Right atrium auricular region (tissue), 2 donors: ENCODE data around the gene ASAP2. TPM values are rescaled to one million over a fixed set of nuclear protein-coding genes. Genes with fewer than 3 reads are reported as not detected.

ENCODE experiments used
- DNase-seq: peaks from one replicate; pipeline ENCODE4 v3.0.0-alpha.2; 2019; ENCODE audit warnings: low spot score
- H3K27ac ChIP-seq, 2 donors: fragments of 200-600 bp; sonication (generic); 1 replicate in 1 of 2; 2 replicates in 1 of 2; pipeline ENCODE4 v1.5.1; 2016 to 2019
- H3K27me3 ChIP-seq, 2 donors: fragments of 200-600 bp; sonication (generic); one replicate each; pipeline versions ENCODE4 v1.5.1 to v1.6.0; 2017 to 2019
- H3K36me3 ChIP-seq: fragments of 200-600 bp; sonication (generic); one replicate; pipeline ENCODE4 v1.5.1; 2016
- H3K4me1 ChIP-seq, 2 donors: fragments of 200-600 bp; sonication (generic); one replicate each; pipeline versions ENCODE4 v1.5.1 to v1.6.0; 2017 to 2019
- H3K4me3 ChIP-seq, 2 donors: fragments of 200-600 bp; sonication (generic); 1 replicate in 1 of 2; 2 replicates in 1 of 2; pipeline ENCODE4 v1.5.1; 2017 to 2019; ENCODE audit warnings: mild to moderate bottlenecking in 1 of 2, moderate library complexity in 1 of 2
- H3K9me3 ChIP-seq, 2 donors: fragments of 200-600 bp; sonication (generic); one replicate each; pipeline ENCODE4 v1.5.1; 2019
- CTCF ChIP-seq, 2 donors: fragments of 200-600 bp; sonication (generic); IDR thresholded peaks; one replicate each; pipeline ENCODE4 v1.5.1; 2019; ENCODE audit warnings: antibody characterized with exemption in 2 of 2
- total RNA-seq, 2 donors: library from RNA; depleted of rRNA; stranded (reverse); fragments of >200 nt; gene quantifications; one replicate each; pipeline ENCODE4 v1.1.0, GENCODE V29; 2016

Gene ASAP2
- total RNA-seq, 2 donors from 2014 or later = 13.2 to 20.3 TPM

GRCh38 chr2:9382604-9383235 lies 176.1 kb downstream of the ASAP2 start:
- Histone ChIP-seq H3K4me3 (no peak overlapping the region), H3K36me3 (no peaks in the 10 kb centered on the region), H3K27me3 (no peaks in the 10 kb centered on the region), H3K9me3 (no peaks in the 10 kb centered on the region), H3K27ac (no peak overlapping the region), H3K4me1 (peaks cover 0 to 28% of the 10 kb centered on the region in 2 donors)
- no peak for TF ChIP-seq CTCF (IDR thresholded peaks at IDR 0.05)
- DNase-seq = no peak

DNA sequence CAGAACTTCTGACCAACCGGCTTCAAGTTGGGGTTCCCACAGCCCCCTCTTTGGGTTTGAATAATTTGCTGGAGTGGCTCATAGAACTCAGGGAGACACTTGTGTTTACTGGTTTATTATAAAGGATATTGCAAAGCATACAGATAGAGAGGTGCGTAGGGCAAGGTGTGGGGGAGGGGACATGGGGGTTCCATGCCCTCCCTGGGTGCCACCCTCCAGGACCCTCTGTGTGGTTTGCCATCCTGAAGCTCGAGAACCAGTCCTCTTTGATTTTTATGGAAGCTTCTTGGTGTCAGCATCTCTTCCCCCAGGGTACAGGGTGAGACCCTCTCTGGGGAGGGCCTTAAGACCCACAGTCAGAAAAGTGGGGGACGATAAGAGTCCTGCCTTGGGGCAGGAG lies 177.9 kb downstream of the ASAP2 start:
- Histone ChIP-seq H3K27ac (no peak overlapping the region), H3K4me3 (no peak overlapping the region), H3K36me3 (peaks cover 10% of the 10 kb centered on the region), H3K4me1 (peaks cover 0 to 14% of the 10 kb centered on the region in 2 donors), H3K9me3 (no peaks in the 10 kb centered on the region), H3K27me3 (no peaks in the 10 kb centered on the region)
- no peak for DNase-seq
- TF ChIP-seq CTCF (IDR thresholded peaks at IDR 0.05) = no peak

DNA sequence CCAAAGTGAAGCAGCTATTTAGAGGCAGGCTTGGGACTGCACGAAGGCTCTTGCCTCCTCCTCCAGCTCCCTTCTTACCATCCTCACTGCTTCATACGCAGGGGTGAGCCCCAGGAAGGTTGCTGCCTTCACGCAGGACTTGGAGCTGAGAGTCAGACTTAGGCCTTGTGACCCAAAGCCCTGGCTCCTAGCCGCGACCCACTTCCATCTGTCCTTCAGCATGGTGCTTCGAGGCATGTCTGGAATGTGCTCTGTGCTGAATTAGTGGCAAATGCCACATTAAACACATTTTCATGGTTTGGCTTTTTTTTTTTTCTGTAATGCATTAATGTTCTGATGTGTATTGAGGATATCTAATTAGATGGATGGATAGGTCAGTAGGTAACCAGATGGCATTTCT lies 179.2 kb downstream of the ASAP2 start:
- H3K27ac ChIP-seq = peak overlapping the region in 1 of 2 donors; percentile 56
- H3K9me3 ChIP-seq = no peaks in the 10 kb centered on the region
- H3K4me1 ChIP-seq = peaks cover 0 to 7% of the 10 kb centered on the region in 2 donors
- no peaks in the 10 kb centered on the region for H3K27me3 ChIP-seq
- peaks cover 23% of the 10 kb centered on the region for H3K36me3 ChIP-seq
- no peak overlapping the region for H3K4me3 ChIP-seq
- no peak for DNase-seq
- TF ChIP-seq CTCF (IDR thresholded peaks at IDR 0.05) = no peak

GRCh38 chr2:9388199-9388681 lies 181.6 kb downstream of the ASAP2 start:
- H3K27ac ChIP-seq = no peak overlapping the region
- H3K9me3 ChIP-seq = no peaks in the 10 kb centered on the region
- DNase-seq = no peak
- H3K4me3 ChIP-seq = no peak overlapping the region
- no peak for TF ChIP-seq CTCF (IDR thresholded peaks at IDR 0.05)
- no peaks in the 10 kb centered on the region for H3K27me3 ChIP-seq
- peaks cover 0 to 15% of the 10 kb centered on the region in 2 donors for H3K4me1 ChIP-seq
- H3K36me3 ChIP-seq = peaks cover 27% of the 10 kb centered on the region

DNA sequence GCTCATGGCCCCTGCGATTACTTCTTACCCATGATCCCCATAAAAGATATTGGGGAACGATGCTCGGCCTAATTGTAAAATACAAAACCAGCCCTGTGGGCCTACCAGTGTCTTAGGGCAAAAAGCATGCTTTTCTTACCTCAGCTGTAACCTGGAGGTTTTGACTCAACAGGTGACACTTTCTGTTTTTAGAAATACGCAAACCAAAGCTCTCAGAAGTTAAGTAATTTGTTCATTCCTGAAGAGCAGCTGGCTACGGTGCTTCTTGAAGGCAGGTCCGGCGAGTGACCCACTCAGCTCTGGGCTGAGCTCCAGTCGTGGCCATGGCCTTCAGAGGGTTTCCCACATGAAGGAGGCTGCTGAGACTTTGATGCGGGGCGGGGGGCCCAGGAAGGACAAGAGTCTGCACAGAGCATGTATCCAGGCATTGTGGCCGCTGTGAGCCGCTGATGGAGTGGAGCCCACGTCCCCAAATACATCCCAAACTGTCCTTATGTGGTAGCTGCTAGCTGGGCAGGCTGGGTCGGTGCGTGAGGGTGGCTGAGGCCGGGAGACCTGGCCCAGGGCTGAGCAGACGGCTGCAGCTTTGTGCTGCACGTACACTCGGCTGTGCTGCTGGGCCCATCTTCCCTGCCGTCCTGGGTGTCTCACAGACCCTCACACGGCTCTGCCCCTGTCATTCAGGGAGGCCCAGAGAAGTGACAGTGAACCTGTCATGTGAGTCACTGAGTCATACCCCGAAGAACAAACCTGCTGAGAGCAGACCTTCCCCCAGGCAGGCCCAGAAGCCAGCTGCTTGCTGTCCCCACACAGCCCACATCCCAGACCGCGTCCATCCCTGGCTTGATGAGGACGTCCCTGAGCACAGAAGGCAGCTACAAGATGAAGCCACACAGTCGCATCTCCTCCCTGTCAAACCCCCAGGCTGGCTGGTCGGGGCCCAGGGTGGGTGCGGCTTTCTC lies 182.6 kb downstream of the ASAP2 start:
- no peaks in the 10 kb centered on the region for H3K27me3 ChIP-seq
- no peak for DNase-seq
- H3K4me1 ChIP-seq = peaks cover 0 to 20% of the 10 kb centered on the region in 2 donors
- H3K4me3 ChIP-seq = no peak overlapping the region
- H3K9me3 ChIP-seq = no peaks in the 10 kb centered on the region
- no peak for TF ChIP-seq CTCF (IDR thresholded peaks at IDR 0.05)
- H3K36me3 ChIP-seq = peaks cover 32% of the 10 kb centered on the region
- H3K27ac ChIP-seq = no peak overlapping the region
